Measurements from ENCODE around the gene OR6S1.

Gene OR6S1

GRCh38 chr14:20612403-20612802 is 29.1 kb downstream of the OR6S1 start:
- peaks cover 2% of the 10 kb centered on the region for H3K79me2 ChIP-seq (ENCODE audit: control insufficient read depth, insufficient read depth, low read length, poor library complexity)
- no peak overlapping the region for H3K4me2 ChIP-seq (ENCODE audit: low read length)
- DNase-seq = no peak
- no peak overlapping the region for H4K8ac ChIP-seq (ENCODE audit: low read depth, low read length)
- WGBS (ENCODE audit: extremely low coverage, insufficient coverage, insufficient read length) = no CpG with 5 or more reads among the region's 5 CpGs
- H2BK120ac ChIP-seq (ENCODE audit: insufficient read depth, low read length, poor library complexity) = no peak overlapping the region
- no peak overlapping the region for H3K4me3 ChIP-seq (ENCODE audit: low read depth, low read length)
- H3K79me1 ChIP-seq (ENCODE audit: low read length) = no peaks in the 10 kb centered on the region
- H3K27ac ChIP-seq (ENCODE audit: low read depth, low read length) = no peak overlapping the region
- H3K9ac ChIP-seq (ENCODE audit: low read length) = no peak overlapping the region
- H3K4me1 ChIP-seq (ENCODE audit: control insufficient read depth in 1 of 2, insufficient read depth in 2 of 2, low read length in 2 of 2) = no peaks in the 10 kb centered on the region
- H2AFZ ChIP-seq (ENCODE audit: insufficient read depth, low read length, poor library complexity) = no peak overlapping the region
- H3K4ac ChIP-seq (ENCODE audit: low read depth, low read length) = no peak overlapping the region
- no peak overlapping the region for H3K14ac ChIP-seq (ENCODE audit: low read length)
- no peak overlapping the region for H2BK5ac ChIP-seq (ENCODE audit: low read depth, low read length, poor library complexity)
- no peak overlapping the region for H2BK12ac ChIP-seq (ENCODE audit: low read length)
- no peak overlapping the region for H4K91ac ChIP-seq (ENCODE audit: low read depth, low read length)
- H3K18ac ChIP-seq (ENCODE audit: low read length) = no peak overlapping the region
- no peak overlapping the region for H4K12ac ChIP-seq (ENCODE audit: low read depth, low read length)
- H3K9me3 ChIP-seq (ENCODE audit: insufficient read depth, low read depth, low read length) = no peaks in the 10 kb centered on the region
- no peaks in the 10 kb centered on the region for H3K27me3 ChIP-seq (ENCODE audit: insufficient read depth, low read length)
- H3K36me3 ChIP-seq (ENCODE audit: control insufficient read depth in 1 of 2, insufficient read depth in 2 of 2, low read length in 2 of 2) = no peaks in the 10 kb centered on the region
- no peak overlapping the region for H2AK5ac ChIP-seq (ENCODE audit: low read length)
- no peak overlapping the region for H3K23ac ChIP-seq (ENCODE audit: low read length)

GRCh38 chr14:20611277-20611676 is 30.2 kb downstream of the OR6S1 start:
- Histone ChIP-seq H3K36me3 (ENCODE audit: control insufficient read depth in 1 of 2, insufficient read depth in 2 of 2, low read length in 2 of 2) (no peaks in the 10 kb centered on the region), H3K9ac (ENCODE audit: low read length) (no peak overlapping the region), H3K79me1 (ENCODE audit: low read length) (no peaks in the 10 kb centered on the region), H3K18ac (ENCODE audit: low read length) (no peak overlapping the region), H4K12ac (ENCODE audit: low read depth, low read length) (no peak overlapping the region), H4K91ac (ENCODE audit: low read depth, low read length) (no peak overlapping the region), H3K4ac (ENCODE audit: low read depth, low read length) (no peak overlapping the region), H2BK5ac (ENCODE audit: low read depth, low read length, poor library complexity) (no peak overlapping the region), H3K4me2 (ENCODE audit: low read length) (no peak overlapping the region), H2BK12ac (ENCODE audit: low read length) (no peak overlapping the region), H3K23ac (ENCODE audit: low read length) (no peak overlapping the region), H2BK120ac (ENCODE audit: insufficient read depth, low read length, poor library complexity) (no peak overlapping the region), H2AK5ac (ENCODE audit: low read length) (no peak overlapping the region), H3K27me3 (ENCODE audit: insufficient read depth, low read length) (no peaks in the 10 kb centered on the region), H3K9me3 (ENCODE audit: insufficient read depth, low read depth, low read length) (no peaks in the 10 kb centered on the region), H3K14ac (ENCODE audit: low read length) (no peak overlapping the region), H2AFZ (ENCODE audit: insufficient read depth, low read length, poor library complexity) (no peak overlapping the region), H3K79me2 (ENCODE audit: control insufficient read depth, insufficient read depth, low read length, poor library complexity) (peaks cover 2% of the 10 kb centered on the region), H3K4me1 (ENCODE audit: control insufficient read depth in 1 of 2, insufficient read depth in 2 of 2, low read length in 2 of 2) (no peaks in the 10 kb centered on the region), H3K27ac (ENCODE audit: low read depth, low read length) (no peak overlapping the region), H4K8ac (ENCODE audit: low read depth, low read length) (no peak overlapping the region), H3K4me3 (ENCODE audit: low read depth, low read length) (no peak overlapping the region)
- DNase-seq = no peak
- WGBS (ENCODE audit: extremely low coverage, insufficient coverage, insufficient read length) = no CpG with 5 or more reads among the region's 4 CpGs

DNA sequence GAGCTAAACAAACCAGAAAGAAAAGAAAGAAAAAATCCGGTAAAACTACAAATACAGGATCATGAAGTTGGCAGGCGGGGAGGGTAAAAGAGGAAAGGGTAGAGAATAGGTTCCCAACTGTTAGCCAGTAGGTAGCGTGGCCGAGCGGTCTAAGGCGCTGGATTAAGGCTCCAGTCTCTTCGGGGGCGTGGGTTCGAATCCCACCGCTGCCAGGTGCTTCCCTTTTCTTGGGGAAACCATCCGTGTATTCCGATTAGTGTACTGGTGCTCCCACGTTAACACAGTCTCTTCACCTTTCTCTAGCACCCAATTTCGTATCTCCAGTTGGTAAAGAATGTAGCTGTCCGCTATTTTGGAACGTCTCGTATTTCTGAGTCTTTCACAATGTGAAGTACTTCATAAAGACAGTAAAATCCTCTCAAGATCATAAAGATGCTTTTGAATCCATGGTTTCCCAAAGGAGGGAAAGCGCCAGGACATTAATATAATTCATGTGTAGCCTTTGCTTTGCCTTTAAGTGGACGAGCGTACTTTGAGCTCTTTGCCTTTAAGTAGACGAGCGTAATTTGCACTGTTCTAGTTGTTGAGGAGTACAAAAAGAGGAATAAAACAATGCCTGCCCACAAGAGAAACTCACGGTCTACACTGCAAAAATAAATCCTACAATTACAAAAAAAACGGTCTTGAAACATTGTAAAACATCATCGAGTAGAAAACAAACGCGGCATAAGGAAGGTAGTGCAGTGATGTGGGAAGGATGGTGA is 31.3 kb downstream of the OR6S1 start:
- Histone ChIP-seq H4K8ac (ENCODE audit: low read depth, low read length) (no peak overlapping the region), H3K79me1 (ENCODE audit: low read length) (no peaks in the 10 kb centered on the region), H3K4me1 (ENCODE audit: control insufficient read depth in 1 of 2, insufficient read depth in 2 of 2, low read length in 2 of 2) (no peaks in the 10 kb centered on the region), H2BK12ac (ENCODE audit: low read length) (no peak overlapping the region), H3K27ac (ENCODE audit: low read depth, low read length) (no peak overlapping the region), H3K36me3 (ENCODE audit: control insufficient read depth in 1 of 2, insufficient read depth in 2 of 2, low read length in 2 of 2) (no peaks in the 10 kb centered on the region), H3K9me3 (ENCODE audit: insufficient read depth, low read depth, low read length) (no peaks in the 10 kb centered on the region), H2AK5ac (ENCODE audit: low read length) (no peak overlapping the region), H3K4me2 (ENCODE audit: low read length) (peak overlapping the region; percentile 68), H3K79me2 (ENCODE audit: control insufficient read depth, insufficient read depth, low read length, poor library complexity) (peaks cover 2% of the 10 kb centered on the region), H2AFZ (ENCODE audit: insufficient read depth, low read length, poor library complexity) (no peak overlapping the region), H2BK120ac (ENCODE audit: insufficient read depth, low read length, poor library complexity) (no peak overlapping the region), H4K91ac (ENCODE audit: low read depth, low read length) (no peak overlapping the region), H3K23ac (ENCODE audit: low read length) (no peak overlapping the region), H2BK5ac (ENCODE audit: low read depth, low read length, poor library complexity) (no peak overlapping the region), H3K18ac (ENCODE audit: low read length) (no peak overlapping the region), H4K12ac (ENCODE audit: low read depth, low read length) (no peak overlapping the region), H3K9ac (ENCODE audit: low read length) (no peak overlapping the region), H3K4ac (ENCODE audit: low read depth, low read length) (no peak overlapping the region), H3K27me3 (ENCODE audit: insufficient read depth, low read length) (no peaks in the 10 kb centered on the region), H3K4me3 (ENCODE audit: low read depth, low read length) (peak overlapping the region; percentile 87), H3K14ac (ENCODE audit: low read length) (no peak overlapping the region)
- DNase-seq = peak; percentile 64 to 77
- WGBS (ENCODE audit: extremely low coverage, insufficient coverage, insufficient read length) = no CpG with 5 or more reads among the region's 27 CpGs

- no peak overlapping the region for H3K4ac ChIP-seq (ENCODE audit: low read depth, low read length)
- H3K23ac ChIP-seq (ENCODE audit: low read length) = no peak overlapping the region
- H3K18ac ChIP-seq (ENCODE audit: low read length) = no peak overlapping the region
- no peak overlapping the region for H3K9ac ChIP-seq (ENCODE audit: low read length)
- no peak overlapping the region for H4K91ac ChIP-seq (ENCODE audit: low read depth, low read length)
- no peak overlapping the region for H3K27ac ChIP-seq (ENCODE audit: low read depth, low read length)
- H2BK5ac ChIP-seq (ENCODE audit: low read depth, low read length, poor library complexity) = no peak overlapping the region
- no peak overlapping the region for H2AK5ac ChIP-seq (ENCODE audit: low read length)
- H3K9me3 ChIP-seq (ENCODE audit: insufficient read depth, low read depth, low read length) = no peaks in the 10 kb centered on the region
- no peaks in the 10 kb centered on the region for H3K79me1 ChIP-seq (ENCODE audit: low read length)
- H2BK12ac ChIP-seq (ENCODE audit: low read length) = no peak overlapping the region
- H3K79me2 ChIP-seq (ENCODE audit: control insufficient read depth, insufficient read depth, low read length, poor library complexity) = peaks cover 2% of the 10 kb centered on the region
- H3K4me2 ChIP-seq (ENCODE audit: low read length) = peak overlapping the region; percentile 68
- H3K4me1 ChIP-seq (ENCODE audit: control insufficient read depth in 1 of 2, insufficient read depth in 2 of 2, low read length in 2 of 2) = no peaks in the 10 kb centered on the region
- no peaks in the 10 kb centered on the region for H3K27me3 ChIP-seq (ENCODE audit: insufficient read depth, low read length)
- WGBS (ENCODE audit: extremely low coverage, insufficient coverage, insufficient read length) = no CpG with 5 or more reads among the region's 44 CpGs
- H4K12ac ChIP-seq (ENCODE audit: low read depth, low read length) = peak overlapping the region; percentile 58
- H4K8ac ChIP-seq (ENCODE audit: low read depth, low read length) = no peak overlapping the region
- H3K36me3 ChIP-seq (ENCODE audit: control insufficient read depth in 1 of 2, insufficient read depth in 2 of 2, low read length in 2 of 2) = no peaks in the 10 kb centered on the region
- H2BK120ac ChIP-seq (ENCODE audit: insufficient read depth, low read length, poor library complexity) = no peak overlapping the region
- DNase-seq = peak; percentile 69 to 98
- H3K4me3 ChIP-seq (ENCODE audit: low read depth, low read length) = peak overlapping the region; percentile 87
- H2AFZ ChIP-seq (ENCODE audit: insufficient read depth, low read length, poor library complexity) = peak overlapping the region; percentile 95
- no peak overlapping the region for H3K14ac ChIP-seq (ENCODE audit: low read length)
Measured at GRCh38 chr14:20609215-20610001, 32.1 kb downstream of the OR6S1 start.
